Measurements from ENCODE around the gene NELL1.

The NELL1 gene

DNA sequence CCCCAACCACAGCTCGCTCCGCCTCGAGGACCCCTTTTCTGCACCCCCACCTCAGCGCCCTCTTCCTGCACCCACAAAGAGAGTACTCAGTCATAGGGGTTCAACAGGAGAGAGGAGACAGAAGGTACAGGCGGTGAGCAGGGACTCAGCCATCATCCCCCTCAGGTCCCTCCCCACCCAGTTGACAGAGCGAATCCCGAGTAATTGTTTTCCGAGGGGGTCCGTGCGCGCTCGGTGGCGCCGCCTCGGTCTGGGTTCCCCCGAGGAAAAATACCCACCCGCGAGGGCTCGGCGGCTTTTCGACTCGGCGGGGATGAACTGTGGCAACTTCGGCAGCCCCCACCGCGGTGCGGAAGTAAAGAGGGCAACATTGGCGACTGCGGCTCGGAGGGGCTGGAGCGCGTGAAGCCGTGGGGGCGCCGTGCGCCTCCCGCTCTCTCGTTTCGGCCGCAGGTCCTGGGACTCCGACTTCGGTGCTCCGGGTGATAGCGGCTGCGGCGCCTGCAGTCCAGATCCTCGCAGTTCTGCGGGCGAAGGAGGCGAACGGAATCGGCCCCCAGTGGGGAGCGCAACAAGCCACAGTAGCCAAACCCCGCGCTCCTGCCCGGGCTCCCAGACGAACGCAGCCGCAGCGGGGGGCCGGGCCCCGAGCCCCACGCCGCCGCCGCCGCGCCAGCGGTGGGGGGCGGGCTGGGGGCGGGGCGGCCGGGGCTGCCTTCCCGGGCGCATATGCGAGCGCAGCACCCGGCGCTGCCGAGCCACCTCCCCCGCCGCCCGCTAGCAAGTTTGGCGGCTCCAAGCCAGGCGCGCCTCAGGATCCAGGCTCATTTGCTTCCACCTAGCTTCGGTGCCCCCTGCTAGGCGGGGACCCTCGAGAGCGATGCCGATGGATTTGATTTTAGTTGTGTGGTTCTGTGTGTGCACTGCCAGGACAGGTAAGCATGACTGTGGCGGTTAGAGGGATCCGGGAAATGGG is at the start of gene NELL1:
TSS of gene NELL1 (plus strand) at position 743 of the 976 bp plus-strand sequence.
- no peak for DNase-seq (ENCODE audit: low spot score)

DNA sequence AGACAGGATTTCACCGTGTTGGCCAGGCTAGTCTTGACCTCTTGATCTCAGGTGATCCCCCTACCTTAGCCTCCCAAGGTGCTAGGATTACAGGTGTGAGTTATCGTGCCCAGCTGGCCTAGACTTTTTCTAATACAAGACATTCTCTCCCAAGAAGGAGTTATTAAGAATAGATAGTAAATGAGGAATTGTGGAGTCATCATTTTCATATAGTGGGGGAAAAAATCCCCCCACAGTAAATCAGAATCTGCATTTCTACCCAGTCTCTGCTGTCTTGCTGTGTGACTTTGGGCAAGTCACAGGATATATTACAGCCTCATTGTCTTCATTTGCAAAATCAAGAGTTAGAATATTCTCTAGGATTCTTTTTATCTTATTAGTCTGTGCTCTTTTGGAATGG is 48.4 kb upstream of the NELL1 start:
- DNase-seq (ENCODE audit: low spot score) = no peak

DNA sequence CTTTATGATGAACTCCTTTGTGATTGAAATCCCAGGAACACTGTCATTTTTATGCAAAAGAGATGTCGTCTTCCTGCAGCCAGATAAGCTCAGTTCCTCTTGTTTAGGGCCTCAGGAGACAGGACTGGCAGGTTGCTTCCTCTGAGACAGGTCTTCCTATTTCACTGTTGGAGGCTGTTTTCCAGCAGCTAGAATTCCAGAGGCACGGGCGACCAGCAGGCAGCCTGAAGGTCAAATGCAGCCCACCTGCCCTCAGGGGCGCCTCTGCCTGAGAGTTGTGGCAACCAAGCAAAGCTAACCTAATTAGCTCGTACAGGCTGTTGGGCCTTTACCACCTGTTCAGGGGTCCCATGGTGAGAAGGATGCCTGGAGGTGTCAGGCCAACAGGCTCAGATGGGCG is 47.7 kb upstream of the NELL1 start:
- DNase-seq (ENCODE audit: low spot score) = no peak

DNA sequence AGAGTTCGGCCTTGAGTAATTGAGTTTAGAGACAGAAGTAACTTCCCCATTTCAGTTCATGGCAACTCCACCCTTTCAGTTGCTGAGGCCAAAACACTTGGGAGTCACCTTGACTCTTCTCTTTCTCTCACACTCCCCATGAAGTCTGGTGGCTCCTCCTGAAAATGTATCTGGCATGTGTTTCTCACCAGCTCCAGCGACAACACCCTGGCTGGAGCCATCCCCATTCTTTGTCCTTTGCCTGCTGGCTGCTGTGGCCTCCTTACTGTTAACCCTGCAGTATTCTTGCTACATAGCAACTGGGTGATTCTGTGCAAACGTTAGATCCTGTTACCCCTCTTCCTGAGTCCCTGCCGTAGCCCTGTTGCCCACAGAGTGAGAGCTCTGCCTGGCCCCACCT is 46.1 kb upstream of the NELL1 start:
- DNase-seq (ENCODE audit: low spot score) = no peak

DNA sequence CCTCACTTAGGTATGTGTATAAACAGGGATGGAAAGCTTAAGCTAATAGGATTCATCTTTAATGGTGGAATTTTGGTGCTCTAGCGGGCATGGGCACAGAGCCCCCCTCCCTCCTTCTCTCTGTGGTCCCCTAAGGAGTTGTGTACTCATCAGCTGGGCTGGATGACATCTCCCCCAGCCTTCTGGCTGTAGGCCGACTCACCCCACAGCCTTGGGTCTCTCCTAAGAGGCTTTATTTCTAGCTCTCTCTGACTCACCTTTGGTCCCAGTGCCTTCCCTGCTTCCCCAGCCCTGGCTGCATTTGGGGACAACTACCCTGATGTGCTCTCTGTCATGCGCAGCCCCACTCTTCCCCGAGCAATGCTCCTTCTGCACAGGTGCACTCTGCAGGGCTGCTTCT is 43.1 kb upstream of the NELL1 start:
- DNase-seq (ENCODE audit: low spot score) = no peak

DNA sequence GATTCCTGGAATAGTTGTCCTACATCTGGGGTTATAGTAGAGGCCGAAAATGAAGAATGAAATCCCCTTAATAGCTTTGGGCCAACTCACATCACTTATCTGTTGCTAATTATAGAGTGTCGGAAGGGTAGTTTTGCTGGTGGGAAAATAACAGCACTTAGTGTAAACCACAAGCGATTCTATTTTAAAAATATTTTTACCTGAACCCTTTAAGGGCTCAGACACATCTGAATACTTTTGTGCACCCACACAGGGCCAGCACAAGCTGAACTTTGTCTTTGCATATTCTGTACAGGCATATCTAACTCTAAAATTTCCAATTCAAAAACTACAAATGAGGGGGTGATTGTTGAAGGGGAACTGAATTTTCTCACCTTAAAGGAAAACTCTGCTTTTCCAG is 42.4 kb upstream of the NELL1 start:
- DNase-seq (ENCODE audit: low spot score) = no peak

DNA sequence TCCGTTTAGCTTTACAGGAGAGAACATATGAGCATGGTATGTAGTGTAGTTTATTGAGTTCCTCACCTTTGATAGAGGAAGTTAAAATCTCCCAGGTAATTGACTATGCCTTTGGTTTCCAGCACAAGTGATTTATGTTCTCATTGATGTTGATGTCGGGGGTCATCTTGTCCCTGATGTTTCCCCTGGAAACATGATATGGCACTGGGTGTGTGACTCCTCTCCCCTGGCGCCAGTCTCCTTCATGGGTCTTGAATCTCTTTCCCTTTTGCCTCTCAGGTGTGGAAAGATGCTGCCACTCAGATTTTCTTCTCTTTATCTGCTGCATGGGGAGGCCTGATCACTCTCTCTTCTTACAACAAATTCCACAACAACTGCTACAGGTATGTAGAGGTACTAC is 41.7 kb upstream of the NELL1 start:
- no peak for DNase-seq (ENCODE audit: low spot score)

DNA sequence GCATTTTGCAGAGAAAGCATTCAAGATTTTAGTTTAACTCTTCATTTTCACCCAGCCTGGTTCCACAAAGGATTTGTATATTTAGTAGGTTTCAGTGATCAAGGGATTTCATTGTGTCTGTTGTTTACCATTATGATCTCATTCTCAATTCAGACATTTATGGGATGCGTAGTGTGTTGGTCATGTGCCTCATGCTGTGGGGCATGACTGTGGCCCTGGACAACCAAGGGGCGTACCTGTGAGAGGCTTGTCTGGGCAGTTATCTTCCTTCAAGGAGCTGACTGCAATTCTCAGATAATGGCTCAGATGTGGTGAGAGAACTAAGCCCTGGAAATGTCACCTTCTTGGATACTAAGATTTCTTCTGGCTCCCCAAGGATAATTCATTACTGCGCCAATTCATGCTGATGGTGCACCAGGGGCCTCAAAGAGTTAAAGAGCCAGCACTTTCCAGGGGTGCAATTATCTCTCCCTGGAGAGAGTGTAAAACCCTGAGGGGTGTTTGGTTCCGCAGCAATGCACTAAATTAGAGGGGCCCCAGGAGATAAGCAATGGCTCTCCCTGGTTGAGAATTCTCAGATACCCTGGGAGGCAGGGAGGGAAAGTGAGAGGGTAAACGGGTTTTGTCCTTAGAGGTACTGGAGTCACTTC is 37.7 kb upstream of the NELL1 start:
- no peak for DNase-seq (ENCODE audit: low spot score)

DNA sequence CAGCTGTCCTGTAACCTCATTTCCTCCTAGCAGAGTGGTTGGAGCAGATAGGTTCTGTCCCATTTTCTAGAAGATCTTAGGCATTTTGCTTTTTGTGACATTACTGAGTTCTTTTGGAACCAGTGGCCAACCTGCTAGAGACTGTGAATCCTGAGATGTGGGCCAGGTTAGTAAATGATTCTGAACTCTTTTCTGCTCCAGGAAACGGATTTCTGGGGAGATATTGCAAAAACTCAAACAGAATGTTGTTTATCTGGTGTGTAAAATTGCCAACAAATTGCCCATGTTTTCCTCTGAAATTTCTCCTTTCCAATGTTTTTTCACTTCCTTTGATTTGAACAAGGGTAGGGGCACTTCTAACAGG is 37.2 kb upstream of the NELL1 start:
- DNase-seq (ENCODE audit: low spot score) = no peak

DNA sequence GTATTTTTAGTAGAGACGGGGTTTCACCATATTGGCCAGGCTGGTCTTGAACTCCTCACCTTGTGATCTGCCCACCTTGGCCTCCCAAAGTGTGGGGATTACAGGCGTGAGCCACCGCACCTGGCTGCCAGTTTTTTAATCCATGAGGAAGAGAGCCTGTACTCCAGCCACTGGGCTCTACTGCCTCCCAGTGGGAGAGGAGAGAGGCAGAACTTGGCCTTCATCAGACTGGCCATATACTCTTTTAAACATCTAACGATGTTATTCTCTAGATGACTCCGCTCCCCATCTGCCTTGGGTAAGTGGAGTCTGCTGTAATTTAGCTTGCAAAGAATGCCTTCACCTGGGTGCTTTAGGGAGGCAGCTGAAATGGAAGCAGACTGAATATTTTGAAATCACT is 35.3 kb upstream of the NELL1 start:
- DNase-seq (ENCODE audit: low spot score) = no peak

DNA sequence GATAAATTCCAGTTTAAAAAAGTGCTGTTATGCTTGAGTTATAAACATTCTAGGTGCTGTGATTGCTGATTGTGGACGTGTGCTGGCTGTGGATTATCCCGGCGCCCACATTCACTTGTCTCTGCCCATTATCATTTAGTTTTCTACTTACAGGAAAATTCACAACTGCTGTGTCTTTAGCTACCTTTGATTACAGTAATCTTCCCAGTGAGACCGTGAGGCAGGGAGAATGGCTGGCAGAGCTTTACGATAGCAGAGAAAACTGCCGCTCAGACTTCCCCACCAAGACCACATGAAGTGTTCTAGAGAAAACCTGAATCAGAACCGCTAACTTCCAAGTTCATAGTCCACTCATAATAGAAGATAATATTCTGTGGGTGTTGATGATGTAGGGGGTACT is 34.6 kb upstream of the NELL1 start:
- DNase-seq (ENCODE audit: low spot score) = no peak

DNA sequence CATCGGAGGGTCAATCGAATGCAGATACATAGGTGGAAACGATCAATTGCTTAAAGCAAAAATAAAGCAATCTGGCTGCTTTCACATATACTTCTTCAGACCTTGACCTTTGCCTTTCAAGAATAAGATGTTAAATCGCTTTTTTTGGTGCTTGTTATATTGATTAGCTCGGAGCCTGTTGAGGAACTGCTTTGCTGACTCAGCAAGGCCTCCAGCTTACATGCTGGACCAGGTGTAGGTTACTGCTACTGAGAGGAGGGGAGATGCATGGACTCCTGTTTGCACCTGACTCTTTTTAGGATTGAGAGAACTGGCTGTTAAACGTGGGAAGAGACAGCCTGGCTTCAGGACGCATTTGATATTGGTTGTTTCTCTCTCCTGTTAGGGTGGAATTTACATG is 31.3 kb upstream of the NELL1 start:
- DNase-seq (ENCODE audit: low spot score) = no peak

DNA sequence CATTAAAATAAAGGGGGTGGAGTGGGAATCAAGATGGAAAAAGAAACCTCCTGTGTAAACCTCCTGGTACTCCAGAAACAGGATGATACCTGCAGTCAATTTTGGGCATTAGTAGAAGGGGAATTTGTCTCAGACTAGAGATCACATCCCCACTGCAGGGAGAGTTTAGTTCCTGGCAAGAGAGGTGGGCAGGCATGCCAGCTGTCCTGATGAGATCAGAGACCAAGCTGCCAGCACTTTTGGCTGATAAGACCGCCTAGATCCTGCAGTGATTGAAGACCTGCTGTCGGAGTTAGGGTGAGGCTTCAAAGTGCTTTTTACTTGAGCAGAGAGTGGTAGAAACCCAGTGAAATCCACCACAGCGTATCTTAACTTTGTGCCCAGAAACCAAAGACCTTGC is 29.7 kb upstream of the NELL1 start:
- no peak for DNase-seq (ENCODE audit: low spot score)

DNA sequence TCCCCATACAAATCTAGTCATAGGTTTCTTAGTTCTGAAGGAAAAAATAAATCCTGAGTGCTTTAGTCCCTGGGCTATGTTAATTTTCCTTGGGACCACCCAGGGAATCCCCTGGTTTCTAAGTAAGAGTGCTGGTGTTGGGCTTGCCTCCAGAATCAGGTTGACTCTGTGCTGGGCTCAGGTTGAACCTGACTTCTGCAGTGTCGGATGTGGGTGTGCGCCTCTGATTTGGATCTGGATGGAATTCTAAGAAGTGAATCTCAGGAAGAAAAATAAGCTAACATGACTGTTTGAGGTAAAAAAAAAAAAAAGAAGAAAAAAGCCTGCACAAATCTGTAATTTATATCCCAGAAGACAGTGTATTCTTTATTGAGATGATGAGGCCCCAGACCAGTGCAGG is 29.0 kb upstream of the NELL1 start:
- DNase-seq (ENCODE audit: low spot score) = no peak

DNA sequence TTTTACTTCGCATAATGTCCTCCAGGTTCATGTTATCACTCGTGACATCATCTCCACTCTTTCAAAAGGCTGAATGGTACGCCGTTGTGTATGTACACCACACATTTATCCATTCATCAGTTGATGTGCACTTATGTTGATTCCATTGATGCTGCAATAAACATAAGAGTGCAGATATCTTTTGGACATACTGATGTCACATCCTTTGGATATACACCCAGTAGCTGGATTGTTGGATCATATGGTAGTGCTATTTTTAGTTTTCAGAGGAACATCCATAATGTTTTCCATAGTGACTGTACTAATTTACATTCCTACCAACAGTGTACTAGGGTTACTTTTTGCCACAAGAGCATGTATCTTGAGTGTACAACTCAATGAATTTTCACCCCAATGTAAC is 25.0 kb upstream of the NELL1 start:
- DNase-seq (ENCODE audit: low spot score) = no peak

DNA sequence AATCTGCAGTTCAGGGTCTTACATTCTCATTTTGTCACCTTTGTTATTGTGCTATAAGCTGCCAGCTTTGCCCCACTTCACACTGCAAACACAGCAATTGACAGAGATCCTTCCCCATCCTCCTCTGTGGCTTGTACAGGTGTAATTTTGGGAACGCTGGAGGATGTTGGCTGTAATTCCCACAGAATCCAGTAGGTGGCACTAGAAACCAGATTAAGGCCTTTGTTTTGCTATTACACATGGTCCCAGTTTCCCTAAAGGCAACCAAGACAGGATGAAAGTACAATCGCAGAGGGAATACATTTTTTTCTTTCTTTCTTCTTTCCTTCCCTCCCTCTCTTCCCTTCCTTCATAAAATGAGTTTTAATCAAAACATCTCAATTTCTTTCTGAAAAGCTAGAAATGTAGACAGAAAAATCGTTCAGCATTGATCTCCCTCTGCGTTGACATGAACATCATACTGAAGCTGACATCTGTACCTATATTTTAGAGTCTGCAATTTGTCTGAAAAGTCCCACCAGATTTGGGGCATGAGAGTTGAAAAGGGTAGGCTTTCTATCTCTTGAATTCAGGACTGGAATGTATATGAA is 21.3 kb upstream of the NELL1 start:
- peak; percentile 60 for DNase-seq (ENCODE audit: low spot score)

DNA sequence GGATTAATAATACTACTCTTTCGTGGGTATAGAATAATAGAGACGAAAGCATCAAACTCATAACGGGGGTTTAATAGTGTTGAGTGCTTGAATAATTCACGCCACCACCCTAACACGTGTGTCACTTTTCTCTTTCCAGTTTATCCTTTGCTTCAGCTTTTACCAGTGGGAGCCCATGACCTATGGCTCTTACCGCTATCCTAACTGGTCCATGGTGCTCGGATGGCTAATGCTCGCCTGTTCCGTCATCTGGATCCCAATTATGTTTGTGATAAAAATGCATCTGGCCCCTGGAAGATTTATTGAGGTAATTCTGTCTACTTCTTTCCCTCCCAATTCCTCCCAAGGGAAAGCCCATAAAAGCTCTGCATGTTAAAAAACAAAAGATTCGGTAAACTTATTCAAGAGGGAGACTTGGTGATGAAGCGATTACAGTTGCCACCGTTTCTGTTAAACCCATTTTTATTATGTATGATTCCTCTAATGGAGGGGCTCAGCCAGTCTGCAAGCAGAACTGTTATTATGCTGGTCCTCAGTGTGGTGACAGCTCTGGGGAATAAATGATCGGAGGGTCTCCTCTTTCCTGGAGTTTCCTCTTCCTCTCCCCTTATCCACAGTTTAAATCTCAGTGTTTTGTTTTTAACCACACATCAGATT is 17.1 kb upstream of the NELL1 start:
- DNase-seq (ENCODE audit: low spot score) = no peak

DNA sequence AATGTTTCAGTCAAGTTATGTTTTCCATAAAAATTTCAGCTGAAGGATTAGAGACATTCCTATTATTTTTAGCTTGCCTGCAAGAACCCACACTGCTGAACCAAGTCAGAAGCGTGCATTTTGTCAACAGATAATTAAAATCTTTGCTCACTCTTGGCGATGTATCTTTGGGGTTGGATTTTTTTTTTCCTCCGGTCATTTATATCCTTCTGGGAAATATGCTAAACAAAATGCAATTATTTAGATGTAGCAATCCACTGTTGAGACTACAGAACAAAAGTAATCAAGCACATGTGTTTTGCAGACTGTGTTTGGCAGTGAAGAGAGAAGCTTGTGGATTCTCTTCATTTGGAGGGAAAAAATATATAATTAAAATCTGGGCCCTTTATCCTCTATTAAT is 15.3 kb upstream of the NELL1 start:
- DNase-seq (ENCODE audit: low spot score) = no peak

DNA sequence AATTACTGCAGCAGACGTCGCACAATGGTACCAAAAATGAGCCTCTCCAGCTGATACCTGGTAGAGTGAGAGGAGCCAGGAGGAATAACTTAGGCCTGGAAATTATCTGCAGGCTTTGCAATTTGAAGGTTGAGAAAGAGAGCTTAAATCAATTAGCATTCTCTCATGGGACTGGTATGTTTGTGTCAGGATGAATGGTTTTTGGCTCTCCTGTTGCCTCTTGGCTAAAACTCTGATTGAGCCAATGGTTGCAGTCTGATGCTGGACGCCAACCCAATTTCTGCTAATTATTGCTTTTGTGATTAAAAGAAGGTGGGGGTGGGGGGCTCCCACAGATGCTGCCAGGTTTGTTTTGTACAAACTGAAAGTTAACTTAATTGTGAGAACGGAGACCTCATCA is 12.5 kb upstream of the NELL1 start:
- no peak for DNase-seq (ENCODE audit: low spot score)

DNA sequence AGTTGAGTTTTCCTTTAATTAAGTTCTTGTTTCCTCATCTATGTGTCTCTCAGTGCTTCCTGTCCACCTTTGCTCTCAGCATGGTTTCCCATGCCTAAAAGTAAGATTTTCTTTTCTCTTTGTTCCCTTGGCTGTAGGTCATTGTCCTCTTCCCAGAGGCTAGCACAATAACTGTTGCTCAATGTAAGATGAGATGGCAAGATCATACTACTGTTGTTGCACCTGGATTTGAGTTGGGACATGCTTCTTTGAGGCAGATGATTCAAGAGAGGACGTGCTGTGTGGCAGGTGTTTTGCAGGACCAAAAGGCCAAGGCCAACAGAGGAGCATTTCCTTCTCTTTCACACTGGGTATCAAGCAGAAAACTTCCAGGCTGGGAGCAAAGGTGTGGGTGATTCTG is 11.3 kb upstream of the NELL1 start:
- no peak for DNase-seq (ENCODE audit: low spot score)

DNA sequence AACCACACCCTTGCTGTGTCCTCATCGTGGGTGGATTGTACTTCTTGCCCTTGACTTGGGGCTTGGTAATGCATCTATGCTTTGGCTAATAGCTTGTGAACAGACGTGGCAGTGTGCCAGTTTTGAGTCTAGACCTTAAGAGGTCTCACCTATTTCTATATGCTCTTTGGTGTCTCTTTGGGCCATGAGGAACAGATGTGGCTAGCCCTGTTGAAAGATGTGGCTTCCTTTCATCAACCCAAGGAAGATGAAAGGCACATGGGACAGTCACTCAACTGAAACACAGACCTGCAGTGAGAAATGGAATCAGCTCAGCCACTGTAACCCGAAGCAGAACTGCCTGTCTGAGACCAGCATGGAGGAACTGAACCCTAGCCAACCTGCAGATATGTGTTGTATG is 7.9 kb upstream of the NELL1 start:
- DNase-seq (ENCODE audit: low spot score) = no peak

DNA sequence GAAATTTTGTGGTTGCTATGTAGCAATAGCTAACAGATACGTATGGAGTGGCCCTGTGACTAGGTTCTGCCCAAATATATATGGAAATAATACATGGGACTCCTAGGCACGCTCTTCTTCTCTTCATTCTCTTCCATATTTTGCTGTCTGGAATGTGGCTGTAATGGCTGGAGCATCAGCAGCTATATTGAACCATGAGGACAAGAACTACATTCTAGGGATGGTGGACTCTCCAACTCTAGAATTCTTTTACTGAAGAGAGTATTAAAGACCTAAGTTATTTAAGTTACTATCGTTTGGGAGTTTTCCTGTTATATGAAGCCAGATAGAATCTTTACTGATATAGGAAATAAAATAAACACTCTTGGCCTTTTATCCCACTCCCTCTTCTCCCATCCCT is 7.5 kb upstream of the NELL1 start:
- no peak for DNase-seq (ENCODE audit: low spot score)

Data from putamen (tissue), 1 donor.